GM15510 (cell line): ENCODE data around the gene BACH2.

Experiments used
- POLR2A ChIP-seq: IDR thresholded peaks from 3 replicates; pipeline ENCODE4 v1.6.1; 2011; ENCODE audit warnings: borderline replicate concordance; ENCODE audit not compliant: insufficient read length; ENCODE audit errors: extremely low read depth

BACH2 gene

GRCh38 chr6:90183587-90184333, 112.9 kb downstream of the BACH2 start:
- TF ChIP-seq POLR2A, result no peak

GRCh38 chr6:90180526-90180925, 116.1 kb downstream of the BACH2 start:
- TF ChIP-seq POLR2A, result no peak

GRCh38 chr6:90179190-90180169, 117.2 kb downstream of the BACH2 start:
- TF ChIP-seq POLR2A, result no peak

GRCh38 chr6:90178384-90178855, 118.2 kb downstream of the BACH2 start:
- no peak for TF ChIP-seq POLR2A

- TF ChIP-seq POLR2A, result no peak
Observed at GRCh38 chr6:90177544-90178383, 118.9 kb downstream of the BACH2 start.

- TF ChIP-seq POLR2A, result no peak
Observed at GRCh38 chr6:90175627-90176538, 120.8 kb downstream of the BACH2 start.

- no peak for TF ChIP-seq POLR2A
Observed at GRCh38 chr6:90173262-90173925, 123.2 kb downstream of the BACH2 start.

GRCh38 chr6:90170601-90171000, 126.0 kb downstream of the BACH2 start:
- no peak for TF ChIP-seq POLR2A

- TF ChIP-seq POLR2A, result no peak
Observed at GRCh38 chr6:90169374-90169773, 127.3 kb downstream of the BACH2 start.

- no peak for TF ChIP-seq POLR2A
Observed at GRCh38 chr6:90168693-90169131, 127.9 kb downstream of the BACH2 start.

- no peak for TF ChIP-seq POLR2A
Observed at GRCh38 chr6:90167514-90168379, 128.9 kb downstream of the BACH2 start.
